OCI-M2 (cell line): Measurements from ENCODE around the gene CHRNA4.
"Not testable (repeated sequence)": the region's sequence is repeated elsewhere in the genome, so short reads cannot be mapped to it uniquely, and the experiment has no call there.

Experiments used
- DNase-seq: peaks from one replicate; lab custom pipeline; 2025; ENCODE audit not compliant: unreplicated experiment; lab: John Stamatoyannopoulos, UW

CHRNA4 gene

DNA sequence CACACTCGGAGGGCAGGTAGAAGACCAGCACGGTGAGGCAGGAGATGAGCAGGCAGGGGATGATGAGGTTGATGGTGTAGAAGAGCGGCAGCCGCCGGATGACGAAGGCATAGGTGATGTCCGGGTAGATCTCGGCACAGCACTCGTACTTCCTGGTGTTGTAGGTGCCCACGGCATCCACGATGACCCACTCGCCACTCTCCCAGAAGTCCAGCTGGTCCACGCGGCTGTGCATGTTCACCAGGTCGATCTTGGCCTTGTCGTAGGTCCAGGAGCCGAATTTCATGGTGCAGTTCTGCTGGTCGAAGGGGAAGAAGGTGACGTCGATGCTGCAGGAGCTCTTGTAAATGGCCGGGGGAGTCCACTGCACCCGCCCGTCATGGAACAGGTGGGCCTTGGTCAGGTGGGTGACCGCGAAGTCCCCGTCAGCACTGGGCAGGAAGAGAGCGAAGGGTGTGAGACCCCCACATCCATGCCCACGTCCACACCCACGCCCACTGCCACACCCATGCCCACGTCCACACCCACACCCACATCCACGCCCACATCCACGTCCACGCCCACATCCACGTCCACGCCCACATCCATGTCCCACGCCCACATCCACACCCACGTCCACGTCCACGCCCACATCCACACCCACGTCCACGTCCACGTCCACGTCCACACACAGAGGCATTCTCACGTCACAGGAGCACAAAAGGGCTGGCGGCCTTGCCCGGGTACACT, 10.4 kb downstream of the CHRNA4 start:
- no peak for DNase-seq

GRCh38 chr20:63350196-63350595, 11.0 kb downstream of the CHRNA4 start:
- DNase-seq: no peak

GRCh38 chr20:63349516-63349895, 11.6 kb downstream of the CHRNA4 start:
- no peak for DNase-seq

DNA sequence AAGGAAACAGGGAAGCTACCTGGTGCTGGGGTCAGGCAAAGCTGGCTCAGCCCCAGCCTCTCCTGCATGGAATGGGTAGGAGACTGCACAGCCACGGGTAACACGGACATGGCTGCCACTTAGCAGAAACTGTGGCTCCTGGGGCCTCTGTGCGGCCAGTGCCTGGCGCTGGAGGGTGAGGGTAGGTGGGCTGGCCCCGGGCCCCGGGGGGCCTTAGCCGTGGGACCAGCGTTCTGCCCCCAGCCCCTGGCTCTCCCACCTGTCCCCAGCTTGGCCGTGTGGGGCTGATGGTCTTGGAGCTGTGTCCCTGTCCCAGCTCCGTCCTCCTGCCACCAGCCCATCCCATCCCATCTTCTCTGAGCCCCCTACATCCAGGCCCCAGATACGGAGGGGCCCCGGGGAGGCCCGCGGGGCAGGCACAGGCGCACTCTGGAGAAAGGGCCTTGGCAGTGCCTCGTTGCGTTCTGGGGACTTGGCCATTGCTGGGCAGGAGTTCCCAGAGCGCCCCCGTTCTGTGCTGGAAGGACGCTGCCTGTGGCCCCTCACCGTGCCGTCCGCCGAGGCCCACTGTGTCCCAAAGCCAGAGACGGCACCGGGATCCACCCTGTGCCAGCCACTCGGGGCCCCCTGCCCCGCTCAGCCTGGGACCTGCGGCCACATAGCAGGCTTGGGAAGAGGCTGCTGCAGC, 12.2 kb downstream of the CHRNA4 start:
- no peak for DNase-seq

- DNase-seq: no peak
Measured at GRCh38 chr20:63347950-63348827, 13.0 kb downstream of the CHRNA4 start.

GRCh38 chr20:63347081-63347741, 13.9 kb downstream of the CHRNA4 start:
- DNase-seq: no peak

DNA sequence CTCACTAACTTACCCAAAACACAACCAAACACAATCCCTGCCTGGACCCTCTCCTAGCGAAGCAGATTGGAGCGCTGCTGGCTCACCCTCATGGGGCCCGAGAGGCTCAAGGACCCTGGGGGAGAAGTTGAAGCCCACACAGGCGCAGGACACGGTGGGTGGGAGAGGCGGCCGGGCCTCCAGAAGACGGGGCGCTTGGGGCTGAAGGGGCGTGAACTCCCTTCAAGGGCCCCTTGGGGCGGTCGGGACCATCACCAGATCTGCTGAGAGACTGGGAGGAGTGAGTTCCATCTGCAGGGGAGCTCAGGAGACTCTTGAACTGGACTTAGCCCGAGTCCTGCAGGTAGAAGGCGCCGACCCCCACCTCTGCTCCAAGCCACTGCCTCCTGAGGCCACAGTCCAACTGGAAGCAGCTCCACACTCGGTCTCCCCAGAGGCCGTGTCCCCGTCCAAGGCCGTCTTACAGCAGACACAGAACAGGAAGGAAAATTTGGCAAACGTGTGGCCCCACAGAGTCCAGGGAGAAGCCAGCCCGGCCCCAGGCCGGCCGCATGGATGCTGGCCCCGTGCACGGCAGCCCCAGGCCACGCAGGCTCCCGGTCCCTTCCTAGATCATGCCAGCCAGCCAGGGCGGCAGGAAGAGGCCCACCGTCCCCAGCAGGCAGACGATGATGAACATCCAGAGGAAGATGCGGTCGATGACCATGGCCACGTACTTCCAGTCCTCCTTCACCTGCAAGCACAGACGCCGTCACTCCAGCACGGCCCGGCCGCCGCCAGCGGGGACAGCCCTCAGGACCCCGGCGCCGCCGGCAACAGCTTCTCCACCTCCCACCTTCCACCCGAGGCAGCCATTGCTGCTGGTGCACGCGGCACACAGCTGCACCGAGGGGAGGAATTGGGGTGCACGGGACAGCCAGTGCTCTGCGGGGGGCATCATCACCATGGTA, 14.7 kb downstream of the CHRNA4 start:
- no peak for DNase-seq

- DNase-seq: no peak
Measured at GRCh38 chr20:63345328-63346100, 15.6 kb downstream of the CHRNA4 start.

- DNase-seq: no peak
Measured at GRCh38 chr20:63344616-63345327, 16.4 kb downstream of the CHRNA4 start.

DNA sequence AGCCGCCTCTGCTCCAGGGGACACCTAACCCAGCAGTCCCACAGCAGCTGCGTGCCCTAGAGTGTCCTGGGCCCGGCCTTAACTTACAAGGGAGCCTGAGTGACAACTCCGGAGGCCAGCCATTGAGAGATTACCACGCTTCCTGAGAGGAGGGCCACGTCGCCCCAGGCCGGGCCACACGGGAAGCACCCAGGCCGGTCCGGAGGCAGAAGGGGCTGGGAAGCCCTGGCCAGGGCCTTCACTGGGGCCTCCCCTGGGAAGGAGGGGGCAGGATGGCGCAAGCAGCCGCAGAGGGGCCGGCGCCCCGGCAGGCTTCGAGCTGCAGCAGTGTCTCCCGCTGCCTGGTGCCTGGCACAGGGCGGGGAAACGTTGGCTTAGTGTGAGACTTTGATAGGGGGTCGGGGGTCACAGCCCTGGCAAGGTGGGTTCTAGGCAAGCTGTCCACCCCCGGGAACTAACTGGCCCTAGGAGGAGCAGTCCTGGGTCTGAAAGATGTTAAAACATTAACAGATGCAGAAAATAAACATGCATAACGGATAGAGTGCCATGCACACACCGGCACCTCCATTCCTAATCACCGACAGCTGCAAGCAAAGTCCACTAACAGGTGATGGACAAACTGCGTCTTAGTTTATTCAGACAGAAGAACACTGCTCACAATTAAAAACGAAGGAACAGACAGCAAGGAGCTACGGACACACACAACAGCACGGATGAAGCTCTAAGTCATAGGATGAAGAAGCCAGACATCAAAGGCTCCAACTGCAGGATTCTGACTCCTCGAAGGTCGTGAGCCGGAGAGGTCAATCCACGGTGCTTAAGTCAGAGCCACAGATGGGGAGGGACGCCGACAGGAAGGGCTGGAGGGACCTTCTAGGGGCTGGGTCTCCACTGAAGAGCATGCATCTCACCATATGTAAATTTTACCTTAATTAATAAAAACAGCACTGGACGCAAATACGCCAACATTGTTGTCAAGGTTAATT, 17.4 kb downstream of the CHRNA4 start:
- no peak for DNase-seq

- no peak for DNase-seq
Measured at GRCh38 chr20:63342561-63343459, 18.3 kb downstream of the CHRNA4 start.

- not testable (repeated sequence) for DNase-seq
Measured at GRCh38 chr20:63340158-63340688, 20.9 kb downstream of the CHRNA4 start.

DNA sequence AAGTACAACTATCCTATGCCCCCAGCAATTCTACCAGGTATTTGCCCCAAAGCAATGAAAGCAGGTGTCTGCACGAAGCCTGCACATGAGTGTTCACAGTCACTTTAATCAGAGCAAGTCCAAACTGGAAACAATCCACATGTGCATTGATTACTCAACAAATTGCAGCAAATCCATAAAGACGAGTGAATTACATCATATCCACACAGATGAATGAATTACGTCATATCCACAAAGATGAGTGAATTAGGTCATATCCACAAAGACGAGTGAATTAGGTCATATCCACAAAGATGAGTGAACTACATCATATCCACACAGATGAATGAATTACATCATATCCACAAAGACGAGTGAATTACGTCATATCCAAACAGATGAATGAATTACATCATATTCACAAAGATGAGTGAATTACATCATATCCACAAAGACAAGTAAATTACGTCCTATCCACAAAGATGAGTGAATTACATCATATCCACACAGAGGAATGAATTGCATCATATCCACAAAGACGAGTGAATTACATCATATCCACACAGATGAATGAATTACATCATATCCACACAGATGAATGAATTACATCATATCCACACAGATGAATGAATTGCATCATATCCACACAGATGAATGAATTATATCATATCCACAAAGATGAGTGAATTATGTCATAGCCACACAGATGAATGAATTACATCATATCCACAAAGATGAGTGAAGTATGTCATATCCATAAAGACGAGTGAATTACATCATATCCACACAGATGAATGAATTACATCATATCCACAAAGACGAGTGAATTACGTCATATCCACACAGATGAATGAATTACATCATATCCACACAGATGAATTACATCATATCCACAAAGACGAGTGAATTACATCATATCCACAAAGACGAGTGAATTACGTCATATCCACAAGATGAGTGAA, 21.7 kb downstream of the CHRNA4 start:
- DNase-seq: not testable (repeated sequence)

GRCh38 chr20:63337786-63338420, 23.2 kb downstream of the CHRNA4 start:
- no peak for DNase-seq
